ENCODE measurements around the gene HS6ST3. TPM values are rescaled to one million over a fixed set of nuclear protein-coding genes. Genes with fewer than 3 reads are reported as not detected.

HS6ST3 gene
- total and polyA plus RNA-seq, 8 donors, result 0.65 to 3.4 (median 1.8) TPM

DNA sequence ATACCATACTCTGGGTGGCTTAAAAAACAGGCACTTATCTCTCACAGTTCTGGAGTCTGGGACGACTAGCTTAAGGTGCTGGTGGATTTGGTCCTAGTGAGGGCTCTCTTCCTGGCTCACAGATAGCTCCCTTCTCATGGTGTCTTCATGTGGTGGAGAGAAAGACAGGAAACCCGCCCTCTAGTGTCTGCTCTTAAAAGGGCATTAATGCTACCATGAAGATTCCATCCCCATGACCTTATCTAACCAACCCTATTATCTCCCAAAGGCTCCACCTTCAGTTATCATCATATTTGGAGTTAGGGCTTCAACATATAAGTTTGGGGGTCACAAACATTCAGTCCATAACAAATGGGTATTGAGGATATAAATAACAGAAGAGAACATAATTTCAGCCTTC is 139.4 kb downstream of the HS6ST3 start:
- H3K4me3 ChIP-seq, result no peak overlapping the region

DNA sequence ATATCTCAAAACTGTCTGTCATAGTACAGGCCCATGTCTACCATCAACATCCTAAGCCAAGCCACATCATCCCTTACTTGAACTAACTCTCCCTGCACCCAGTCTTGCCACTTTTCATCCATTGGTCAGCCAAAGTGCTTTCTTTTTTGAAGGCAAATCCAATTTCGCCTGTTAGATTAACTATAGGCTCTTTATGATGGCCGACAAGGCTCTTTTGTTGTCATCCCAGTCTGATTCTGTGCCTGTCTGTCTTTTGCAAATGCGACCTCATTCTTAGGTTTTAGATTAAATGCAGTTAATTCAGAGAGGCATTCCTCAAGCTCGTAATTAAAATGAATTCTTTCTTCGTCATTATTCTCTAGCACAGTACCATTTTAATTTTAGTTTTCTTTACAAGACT is 148.3 kb downstream of the HS6ST3 start:
- no peak for DNase-seq
- intact Hi-C loops (cut with DNase I), result no loop called here
- Histone ChIP-seq H3K4me1 (no peaks in the 10 kb centered on the region), H3K36me3 (no peaks in the 10 kb centered on the region), H3K27me3 (no peaks in the 10 kb centered on the region), H3K9me3 (no peaks in the 10 kb centered on the region), H3K27ac (no peak overlapping the region), H3K4me3 (no peak overlapping the region)
- no peak for ATAC-seq
- FAIRE-seq, result no peak
- 93 to 94% methylated on average over 5 of the region's 5 CpGs for WGBS, 2 donors
- TF ChIP-seq, protein P1, sequence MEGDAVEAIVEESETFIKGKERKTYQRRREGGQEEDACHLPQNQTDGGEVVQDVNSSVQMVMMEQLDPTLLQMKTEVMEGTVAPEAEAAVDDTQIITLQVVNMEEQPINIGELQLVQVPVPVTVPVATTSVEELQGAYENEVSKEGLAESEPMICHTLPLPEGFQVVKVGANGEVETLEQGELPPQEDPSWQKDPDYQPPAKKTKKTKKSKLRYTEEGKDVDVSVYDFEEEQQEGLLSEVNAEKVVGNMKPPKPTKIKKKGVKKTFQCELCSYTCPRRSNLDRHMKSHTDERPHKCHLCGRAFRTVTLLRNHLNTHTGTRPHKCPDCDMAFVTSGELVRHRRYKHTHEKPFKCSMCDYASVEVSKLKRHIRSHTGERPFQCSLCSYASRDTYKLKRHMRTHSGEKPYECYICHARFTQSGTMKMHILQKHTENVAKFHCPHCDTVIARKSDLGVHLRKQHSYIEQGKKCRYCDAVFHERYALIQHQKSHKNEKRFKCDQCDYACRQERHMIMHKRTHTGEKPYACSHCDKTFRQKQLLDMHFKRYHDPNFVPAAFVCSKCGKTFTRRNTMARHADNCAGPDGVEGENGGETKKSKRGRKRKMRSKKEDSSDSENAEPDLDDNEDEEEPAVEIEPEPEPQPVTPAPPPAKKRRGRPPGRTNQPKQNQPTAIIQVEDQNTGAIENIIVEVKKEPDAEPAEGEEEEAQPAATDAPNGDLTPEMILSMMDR (IDR thresholded peaks at IDR 0.05), result no peak

More for the DNA sequence above, 139.4 kb downstream of the HS6ST3 start:
- TF ChIP-seq, protein P1 (IDR thresholded peaks at IDR 0.05), result peak in 3 of 4 donors; percentile 17 to 45 (median 21)
- WGBS, 2 donors, result 30 to 33% methylated on average over 2 of the region's 2 CpGs
- DNase-seq (no peak), ATAC-seq (peak in 3 of 4 donors; percentile 29 to 74 (median 67)), FAIRE-seq (no peak)
- no peaks in the 10 kb centered on the region for H3K36me3 ChIP-seq
- no peaks in the 10 kb centered on the region for H3K4me1 ChIP-seq
- intact Hi-C loops (cut with DNase I), result no loop called here
- no peaks in the 10 kb centered on the region for H3K27me3 ChIP-seq
- H3K9me3 ChIP-seq, result no peaks in the 10 kb centered on the region
- no peak overlapping the region for H3K27ac ChIP-seq

DNA sequence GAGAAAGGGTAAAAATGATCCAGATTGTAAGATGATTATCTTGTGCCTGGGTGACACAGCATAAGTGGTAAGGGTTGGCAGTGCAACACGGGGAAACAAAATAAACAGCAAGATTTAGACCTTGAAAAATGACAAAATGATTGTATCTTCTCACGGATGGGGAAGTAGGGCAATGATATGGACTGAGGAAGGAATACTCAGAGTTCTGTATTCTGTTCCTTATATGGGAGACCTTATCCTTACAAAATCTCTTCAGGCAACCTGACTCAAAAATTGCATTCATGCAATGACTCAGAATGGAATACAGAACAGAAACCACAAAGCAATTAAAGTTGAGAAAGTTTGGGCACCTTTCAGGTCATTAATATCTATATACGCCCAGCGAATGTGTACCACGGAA is 149.0 kb downstream of the HS6ST3 start:
- no peaks in the 10 kb centered on the region for H3K9me3 ChIP-seq
- ATAC-seq, result no peak
- H3K4me3 ChIP-seq, result no peak overlapping the region
- no peaks in the 10 kb centered on the region for H3K4me1 ChIP-seq
- TF ChIP-seq, protein P1 (IDR thresholded peaks at IDR 0.05), result no peak
- intact Hi-C loops (cut with DNase I), result no loop called here
- no peaks in the 10 kb centered on the region for H3K27me3 ChIP-seq
- 41 to 44% methylated on average over 5 of the region's 5 CpGs for WGBS, 2 donors
- no peak for FAIRE-seq
- H3K36me3 ChIP-seq, result no peaks in the 10 kb centered on the region
- no peak overlapping the region for H3K27ac ChIP-seq
- no peak for DNase-seq

DNA sequence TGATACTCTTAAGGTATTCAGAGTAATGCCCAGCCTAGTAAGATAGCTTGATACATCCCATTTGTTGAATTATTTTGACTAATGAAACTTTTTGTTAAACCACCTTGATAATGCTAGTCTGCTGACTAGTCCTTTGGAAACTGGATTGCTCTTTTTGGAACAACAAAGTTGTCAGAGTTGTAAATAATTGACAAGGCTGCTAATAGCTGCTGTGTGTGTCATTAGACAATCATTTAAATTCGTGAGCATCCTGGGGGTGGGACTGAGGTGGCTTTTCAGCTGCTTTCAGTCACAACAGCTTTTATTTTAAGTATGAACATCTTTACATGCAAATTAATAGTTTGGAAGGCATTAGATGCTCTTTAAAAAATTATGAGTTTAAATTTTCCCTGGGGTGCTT is 153.5 kb downstream of the HS6ST3 start:
- no peaks in the 10 kb centered on the region for H3K36me3 ChIP-seq
- no peak for DNase-seq
- intact Hi-C loops (cut with DNase I), result no loop called here
- H3K27ac ChIP-seq, result no peak overlapping the region
- no peaks in the 10 kb centered on the region for H3K27me3 ChIP-seq
- FAIRE-seq, result no peak
- H3K4me1 ChIP-seq, result no peaks in the 10 kb centered on the region
- no peaks in the 10 kb centered on the region for H3K9me3 ChIP-seq
- TF ChIP-seq, protein P1 (IDR thresholded peaks at IDR 0.05), result no peak
- ATAC-seq, result no peak
- WGBS, 2 donors, result 55 to 58% methylated on average over 1 of the region's 1 CpG
- H3K4me3 ChIP-seq, result no peak overlapping the region

DNA sequence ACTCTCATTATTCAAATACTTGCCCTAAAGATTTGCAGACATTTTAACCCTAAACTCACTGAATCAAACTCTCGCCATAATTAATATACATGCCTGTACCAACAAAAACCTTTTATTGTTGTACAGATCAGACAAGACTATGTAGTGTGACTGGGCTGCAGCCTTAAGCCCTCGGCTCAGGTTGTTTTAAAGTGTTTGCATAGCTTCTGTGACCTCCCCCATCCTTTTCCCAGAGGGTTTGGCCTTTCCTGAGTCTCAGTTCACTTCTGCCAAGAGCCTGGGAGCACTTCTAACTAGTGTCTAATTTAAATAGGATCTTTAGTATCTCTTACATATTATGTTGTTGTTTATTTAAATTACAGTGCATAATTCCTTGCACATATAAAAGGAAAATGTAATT is 158.2 kb downstream of the HS6ST3 start:
- Histone ChIP-seq H3K4me3 (no peak overlapping the region), H3K27ac (no peak overlapping the region), H3K9me3 (no peaks in the 10 kb centered on the region), H3K27me3 (no peaks in the 10 kb centered on the region), H3K36me3 (no peaks in the 10 kb centered on the region), H3K4me1 (no peaks in the 10 kb centered on the region)
- intact Hi-C loops (cut with DNase I), result no loop called here
- no peak for DNase-seq
- 72 to 78% methylated on average over 2 of the region's 2 CpGs for WGBS, 2 donors
- ATAC-seq, result no peak
- no peak for FAIRE-seq
- TF ChIP-seq, protein P1 (IDR thresholded peaks at IDR 0.05), result no peak
